KOPT-K1 (cell line): ENCODE results near the gene CBFA2T2.
"Not testable (repeated sequence)": the region's sequence is repeated elsewhere in the genome, so short reads cannot be mapped to it uniquely, and the experiment has no call there.

ENCODE experiments used
- H3K27ac ChIP-seq: fragments of 200-600 bp; sonication (generic); 2 replicates; pipeline ENCODE4 v1.5.1; 2016; ENCODE audit warnings: antibody characterized with exemption, mild to moderate bottlenecking, low read depth, low read length; ENCODE audit not compliant: poor library complexity, severe bottlenecking
- H3K36me3 ChIP-seq: fragments of 200-600 bp; sonication (generic); 2 replicates; pipeline ENCODE4 v1.5.1; 2017; ENCODE audit warnings: antibody characterized with exemption, mild to moderate bottlenecking, low read length, moderate library complexity; ENCODE audit not compliant: insufficient read depth
- H3K9me3 ChIP-seq: fragments of 200-600 bp; sonication (generic); 2 replicates; pipeline ENCODE4 v1.5.1; 2017; ENCODE audit warnings: antibody characterized with exemption, low read length, mild to moderate bottlenecking; ENCODE audit not compliant: insufficient read depth, poor library complexity, severe bottlenecking

The CBFA2T2 gene

GRCh38 chr20:33591901-33592300 is 102.0 kb downstream of the CBFA2T2 start:
- H3K9me3 ChIP-seq, H3K36me3 ChIP-seq, H3K27ac ChIP-seq: not testable (repeated sequence)

GRCh38 chr20:33594743-33595142 is 104.8 kb downstream of the CBFA2T2 start:
- Histone ChIP-seq H3K27ac (no peak overlapping the region), H3K36me3 (no peaks in the 10 kb centered on the region), H3K9me3 (no peaks in the 10 kb centered on the region)

GRCh38 chr20:33600414-33600813 is 110.5 kb downstream of the CBFA2T2 start:
- Histone ChIP-seq H3K27ac (no peak overlapping the region), H3K9me3 (no peaks in the 10 kb centered on the region), H3K36me3 (no peaks in the 10 kb centered on the region)

- Histone ChIP-seq H3K27ac (no peak overlapping the region), H3K36me3 (no peaks in the 10 kb centered on the region), H3K9me3 (no peaks in the 10 kb centered on the region)
Measured at GRCh38 chr20:33600981-33601380, 111.1 kb downstream of the CBFA2T2 start.

GRCh38 chr20:33601861-33602260 is 112.0 kb downstream of the CBFA2T2 start:
- Histone ChIP-seq H3K9me3 (no peaks in the 10 kb centered on the region), H3K36me3 (0 out of 2 replicates have a peak, but pooled peaks cover 7% of the 10 kb centered on the region), H3K27ac (no peak overlapping the region)

- H3K36me3 ChIP-seq, result peaks cover 16% of the 10 kb centered on the region
- H3K9me3 ChIP-seq, result no peaks in the 10 kb centered on the region
- no peak overlapping the region for H3K27ac ChIP-seq
Measured at GRCh38 chr20:33602826-33603590, 113.1 kb downstream of the CBFA2T2 start.

- Histone ChIP-seq H3K9me3 (no peaks in the 10 kb centered on the region), H3K36me3 (peaks cover 28% of the 10 kb centered on the region), H3K27ac (no peak overlapping the region)
Measured at GRCh38 chr20:33604084-33604990, 114.4 kb downstream of the CBFA2T2 start.

GRCh38 chr20:33604991-33605370 is 115.1 kb downstream of the CBFA2T2 start:
- H3K36me3 ChIP-seq, result peaks cover 28% of the 10 kb centered on the region
- H3K27ac ChIP-seq, result no peak overlapping the region
- H3K9me3 ChIP-seq, result no peaks in the 10 kb centered on the region

- Histone ChIP-seq H3K27ac (no peak overlapping the region), H3K36me3 (peaks cover 36% of the 10 kb centered on the region), H3K9me3 (no peaks in the 10 kb centered on the region)
Measured at GRCh38 chr20:33606118-33606771, 116.3 kb downstream of the CBFA2T2 start.

GRCh38 chr20:33609504-33609903 is 119.6 kb downstream of the CBFA2T2 start:
- Histone ChIP-seq H3K36me3 (peaks cover 63% of the 10 kb centered on the region), H3K9me3 (no peaks in the 10 kb centered on the region), H3K27ac (no peak overlapping the region)

GRCh38 chr20:33611106-33611505 is 121.2 kb downstream of the CBFA2T2 start:
- no peak overlapping the region for H3K27ac ChIP-seq
- peaks cover 70% of the 10 kb centered on the region for H3K36me3 ChIP-seq
- no peaks in the 10 kb centered on the region for H3K9me3 ChIP-seq

GRCh38 chr20:33612001-33612400 is 122.1 kb downstream of the CBFA2T2 start:
- Histone ChIP-seq H3K27ac (no peak overlapping the region), H3K36me3 (peaks cover 70% of the 10 kb centered on the region), H3K9me3 (no peaks in the 10 kb centered on the region)

- peaks cover 43% of the 10 kb centered on the region for H3K36me3 ChIP-seq
- no peak overlapping the region for H3K27ac ChIP-seq
- no peaks in the 10 kb centered on the region for H3K9me3 ChIP-seq
Measured at GRCh38 chr20:33621717-33622400, 132.0 kb downstream of the CBFA2T2 start.

- H3K36me3 ChIP-seq, result peaks cover 51% of the 10 kb centered on the region
Measured at GRCh38 chr20:33622705-33623365, 132.9 kb downstream of the CBFA2T2 start.

More at GRCh38 chr20:33622705-33623365, 132.9 kb downstream of the CBFA2T2 start:
- Histone ChIP-seq H3K9me3 (no peaks in the 10 kb centered on the region), H3K27ac (no peak overlapping the region)
